ENCODE measurements around the gene SHQ1.
"Not testable (repeated sequence)": the region's sequence is repeated elsewhere in the genome, so short reads cannot be mapped to it uniquely, and the experiment has no call there.

The SHQ1 gene

DNA sequence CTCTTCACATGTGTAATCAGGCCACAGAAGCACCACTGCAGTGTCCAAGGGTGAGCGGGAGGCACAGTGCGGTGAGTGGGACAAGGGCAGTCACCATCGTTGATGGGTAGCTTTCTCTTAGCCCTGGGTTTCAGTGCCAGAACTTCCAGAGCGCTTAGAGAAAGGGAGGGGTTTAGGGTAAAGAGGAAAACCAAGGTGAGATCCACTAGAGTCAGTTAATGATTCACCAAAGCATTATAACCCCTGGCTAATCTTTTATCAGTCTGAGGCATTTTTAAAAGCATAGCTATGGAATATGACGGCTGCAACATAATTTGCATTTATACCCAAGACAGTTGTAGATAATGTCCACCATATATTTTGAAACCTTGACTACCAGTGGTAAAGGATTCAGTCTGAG, 94.8 kb downstream of the SHQ1 start:
- Mint-ChIP-seq H3K27me3 (no peaks in the 10 kb centered on the region), H3K4me1 (peaks cover 63% of the 10 kb centered on the region), H3K4me3 (no peak overlapping the region), H3K9me3 (peaks cover 0 to 4% of the 10 kb centered on the region in 2 donors), H3K27ac (no peak overlapping the region)
- no peak for ATAC-seq
- DNase-seq = no peak

DNA sequence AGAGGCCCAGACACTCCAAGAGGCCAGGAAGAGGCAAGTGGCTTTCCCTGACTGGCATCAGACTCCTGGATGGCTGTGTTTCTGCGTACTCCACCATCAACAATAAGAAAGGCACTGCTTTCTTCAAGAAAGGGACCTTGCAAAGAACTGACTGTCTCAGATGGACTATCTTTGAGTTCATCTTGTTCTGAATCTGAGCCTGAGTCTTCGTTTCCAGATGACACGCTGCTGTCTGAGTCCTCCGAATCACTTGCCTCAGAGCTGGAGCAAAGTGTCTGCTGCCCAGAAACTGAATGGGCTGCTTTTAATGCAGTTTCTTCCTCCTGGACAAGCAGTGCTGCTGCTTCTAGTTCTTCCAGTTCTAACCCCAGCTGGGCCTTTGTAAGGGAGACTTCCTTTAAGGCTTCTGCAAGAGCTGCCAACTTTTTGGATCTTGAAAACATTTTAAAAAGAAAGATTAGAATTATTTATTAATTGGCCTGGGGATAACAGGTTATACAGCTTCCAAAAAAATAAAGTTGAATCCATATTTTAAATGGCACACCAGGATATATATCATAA, 97.8 kb downstream of the SHQ1 start:
- ATAC-seq = no peak
- Mint-ChIP-seq H3K27ac (no peak overlapping the region), H3K27me3 (no peaks in the 10 kb centered on the region), H3K9me3 (no peaks in the 10 kb centered on the region), H3K4me3 (no peak overlapping the region), H3K4me1 (peaks cover 51% of the 10 kb centered on the region)
- no peak for DNase-seq

DNA sequence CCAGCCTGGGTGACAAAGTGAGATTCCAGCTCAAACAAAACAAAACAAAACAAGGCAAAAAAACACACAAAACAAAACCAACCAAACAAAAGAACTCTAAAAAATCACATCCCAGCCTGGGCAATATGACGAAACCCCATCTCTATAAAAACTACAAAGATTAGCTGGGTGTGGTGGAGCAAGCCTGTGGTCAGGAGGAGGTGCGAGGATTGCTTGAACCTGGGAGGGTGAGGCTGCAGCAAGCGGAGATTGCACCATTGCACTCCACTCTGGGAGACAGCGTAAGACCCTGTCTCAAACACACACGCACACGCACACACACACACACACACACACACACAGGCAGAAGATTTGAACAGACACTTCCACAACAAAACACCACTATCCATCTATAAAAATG, 99.6 kb downstream of the SHQ1 start:
- ATAC-seq = peak; percentile 43
- H3K27ac Mint-ChIP-seq = peak overlapping the region; percentile 31 to 75
- no peak for DNase-seq
- H3K4me3 Mint-ChIP-seq = no peak overlapping the region
- H3K4me1 Mint-ChIP-seq = peaks cover 37% of the 10 kb centered on the region
- no peaks in the 10 kb centered on the region for H3K27me3 Mint-ChIP-seq
- H3K9me3 Mint-ChIP-seq = no peaks in the 10 kb centered on the region

- H3K4me1 Mint-ChIP-seq = peaks cover 33% of the 10 kb centered on the region
- no peak overlapping the region for H3K4me3 Mint-ChIP-seq
- DNase-seq (no peak), ATAC-seq (no peak)
- no peaks in the 10 kb centered on the region for H3K9me3 Mint-ChIP-seq
- H3K27ac Mint-ChIP-seq = no peak overlapping the region
- H3K27me3 Mint-ChIP-seq = no peaks in the 10 kb centered on the region
Measured at GRCh38 chr3:72746430-72747411, 101.5 kb downstream of the SHQ1 start.

- no peak overlapping the region for H3K27ac Mint-ChIP-seq
- H3K27me3 Mint-ChIP-seq = no peaks in the 10 kb centered on the region
- peaks cover 38% of the 10 kb centered on the region for H3K4me1 Mint-ChIP-seq
- no peak for ATAC-seq
- no peaks in the 10 kb centered on the region for H3K9me3 Mint-ChIP-seq
- H3K4me3 Mint-ChIP-seq = no peak overlapping the region
- DNase-seq = no peak
Measured at GRCh38 chr3:72745146-72745999, 102.9 kb downstream of the SHQ1 start.

DNA sequence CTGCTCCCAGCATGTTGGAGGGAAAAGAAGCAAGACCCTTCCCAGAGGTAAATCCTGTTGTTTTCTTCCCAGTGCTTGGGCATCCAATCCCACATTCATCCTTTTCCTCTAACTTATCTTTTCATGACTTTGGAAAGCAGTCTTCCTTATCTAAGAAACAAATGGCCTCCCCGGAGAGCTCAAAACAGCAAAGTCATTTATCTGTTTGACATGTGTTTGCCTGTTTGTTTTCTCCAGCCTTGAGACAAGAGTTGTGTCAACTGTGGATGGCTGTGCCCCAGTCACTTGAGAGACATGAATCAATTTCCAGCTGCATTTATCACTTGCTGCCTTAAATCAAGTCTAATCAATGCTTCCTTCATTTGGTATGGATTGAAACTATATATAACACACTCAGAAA, 103.9 kb downstream of the SHQ1 start:
- Mint-ChIP-seq H3K9me3 (no peaks in the 10 kb centered on the region), H3K27ac (no peak overlapping the region), H3K27me3 (no peaks in the 10 kb centered on the region), H3K4me3 (no peak overlapping the region), H3K4me1 (peaks cover 36% of the 10 kb centered on the region)
- ATAC-seq (no peak), DNase-seq (no peak)

GRCh38 chr3:72739531-72740466, 108.4 kb downstream of the SHQ1 start:
- Mint-ChIP-seq H3K27me3 (no peaks in the 10 kb centered on the region), H3K4me3 (peak overlapping the region; percentile 89), H3K4me1 (peaks cover 31% of the 10 kb centered on the region), H3K9me3 (peaks cover 0 to 3% of the 10 kb centered on the region in 2 donors), H3K27ac (peak overlapping the region in 1 of 2 donors; percentile 96)
- ATAC-seq (no peak), DNase-seq (no peak)

DNA sequence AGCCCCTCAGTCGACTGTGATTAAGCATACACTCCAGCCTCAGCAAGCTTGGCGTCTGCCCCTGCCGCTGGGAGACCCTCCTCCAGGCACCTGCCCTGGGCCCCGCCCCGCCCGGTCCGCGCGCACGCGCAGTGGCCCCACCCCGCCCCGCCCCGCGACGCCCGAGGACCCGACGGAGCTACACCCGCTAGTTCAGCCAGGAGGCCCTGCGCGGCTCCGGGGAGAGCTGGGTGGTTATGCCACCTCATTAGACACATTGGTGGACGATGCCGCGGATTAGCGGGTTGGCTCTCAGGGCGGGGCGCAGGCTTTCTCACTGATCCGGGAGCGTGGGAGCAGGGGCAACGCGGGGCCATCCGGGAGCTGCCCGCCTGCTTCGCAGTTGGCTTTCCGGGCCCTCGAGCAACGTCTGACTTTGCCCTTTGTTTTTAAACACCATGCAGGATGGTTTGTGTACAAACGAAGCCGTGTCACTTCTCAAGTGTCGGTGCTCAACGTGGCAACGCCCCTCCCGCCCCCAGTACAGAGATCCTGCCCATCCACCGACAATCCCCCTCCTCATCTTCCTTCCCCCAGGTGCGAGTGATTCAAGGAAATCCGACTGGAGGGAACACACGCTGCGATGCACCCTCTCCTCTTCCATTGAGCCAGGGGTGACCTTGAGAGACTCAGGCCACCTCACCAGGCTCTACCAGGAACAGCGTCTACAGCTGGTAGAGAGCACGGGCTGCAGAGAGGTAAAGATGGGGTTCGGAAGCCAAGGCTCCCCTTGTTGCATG, 109.3 kb downstream of the SHQ1 start:
- Mint-ChIP-seq H3K4me3 (peak overlapping the region; percentile 89), H3K9me3 (peaks cover 0 to 7% of the 10 kb centered on the region in 2 donors), H3K4me1 (peaks cover 31% of the 10 kb centered on the region), H3K27ac (peak overlapping the region; percentile 86 to 96), H3K27me3 (no peaks in the 10 kb centered on the region)
- ATAC-seq (peak; percentile 99), DNase-seq (peak; percentile 74 to 84)

DNA sequence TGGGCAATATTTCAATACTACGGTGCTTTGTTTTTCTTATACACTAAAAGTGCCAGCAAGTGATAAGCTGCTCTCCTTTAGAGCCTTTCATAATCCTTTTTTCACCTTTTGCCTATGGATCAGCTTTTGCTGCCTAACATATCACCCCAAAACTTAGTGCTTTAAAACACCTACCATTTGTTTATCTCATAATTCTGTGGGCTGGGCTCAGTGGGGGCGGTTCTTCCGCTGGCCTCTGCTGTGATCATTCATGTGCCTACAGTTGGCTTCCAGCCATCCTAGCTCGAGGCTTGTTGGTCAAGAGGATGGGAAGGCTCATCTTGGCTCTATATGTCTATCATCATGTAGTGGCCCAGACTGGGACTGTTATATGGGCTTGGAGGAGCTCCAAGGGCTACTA, 113.2 kb downstream of the SHQ1 start:
- not testable (repeated sequence) for DNase-seq, ATAC-seq, H3K27me3 Mint-ChIP-seq, H3K4me3 Mint-ChIP-seq, H3K27ac Mint-ChIP-seq
- Mint-ChIP-seq H3K9me3 (peaks cover 5 to 18% of the 10 kb centered on the region in 2 donors), H3K4me1 (peaks cover 24% of the 10 kb centered on the region)

DNA sequence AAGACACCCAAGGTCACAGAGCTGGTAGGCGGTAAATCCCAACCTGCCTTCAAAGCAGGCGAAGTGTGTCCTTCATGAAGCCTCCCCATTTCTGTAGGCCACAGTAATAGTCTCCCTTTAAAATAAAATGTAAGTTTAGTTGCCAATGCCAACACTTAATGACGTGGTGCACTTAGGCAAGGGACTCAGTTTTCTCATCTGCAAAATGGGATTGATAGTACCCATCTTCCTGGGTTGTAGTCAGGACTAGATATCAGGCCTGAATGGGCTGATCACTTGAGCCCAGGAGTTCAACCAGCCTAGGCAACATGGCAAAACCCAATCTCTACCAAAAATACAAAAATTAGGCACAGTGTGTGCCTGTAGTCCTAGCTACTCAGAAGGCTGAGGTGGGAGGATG, 114.6 kb downstream of the SHQ1 start:
- no peak for DNase-seq
- no peak overlapping the region for H3K27ac Mint-ChIP-seq
- ATAC-seq = no peak
- H3K27me3 Mint-ChIP-seq = no peaks in the 10 kb centered on the region
- H3K9me3 Mint-ChIP-seq = peaks cover 5 to 18% of the 10 kb centered on the region in 2 donors
- H3K4me1 Mint-ChIP-seq = peaks cover 11% of the 10 kb centered on the region
- no peak overlapping the region for H3K4me3 Mint-ChIP-seq

DNA sequence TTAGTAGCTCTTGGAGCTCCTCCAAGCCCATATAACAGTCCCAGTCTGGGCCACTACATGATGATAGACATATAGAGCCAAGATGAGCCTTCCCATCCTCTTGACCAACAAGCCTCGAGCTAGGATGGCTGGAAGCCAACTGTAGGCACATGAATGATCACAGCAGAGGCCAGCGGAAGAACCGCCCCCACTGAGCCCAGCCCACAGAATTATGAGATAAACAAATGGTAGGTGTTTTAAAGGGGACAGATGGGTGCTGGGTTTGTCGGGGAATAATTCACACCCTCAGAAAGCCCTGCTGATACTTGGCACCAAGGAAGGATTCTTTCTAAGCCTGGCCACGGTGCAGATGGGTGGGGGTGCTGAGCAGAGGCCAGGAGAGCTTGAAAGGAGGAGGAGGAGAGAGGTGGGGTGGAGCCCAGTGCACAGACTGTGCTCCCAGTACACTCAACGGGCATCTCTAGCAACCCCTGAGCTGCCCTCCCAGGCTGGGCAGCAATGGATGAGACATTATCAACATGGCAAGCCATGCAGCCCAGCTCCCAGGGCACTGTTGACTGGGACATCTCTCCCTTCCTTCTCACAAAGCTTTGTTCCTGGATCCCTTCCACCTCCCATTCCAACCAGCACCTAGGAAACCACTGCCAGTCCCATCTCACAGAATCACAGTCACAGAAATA, 115.4 kb downstream of the SHQ1 start:
- DNase-seq, H3K27me3 Mint-ChIP-seq, H3K4me3 Mint-ChIP-seq, ATAC-seq, H3K4me1 Mint-ChIP-seq, H3K27ac Mint-ChIP-seq: not testable (repeated sequence)
- peaks cover 5 to 18% of the 10 kb centered on the region in 2 donors for H3K9me3 Mint-ChIP-seq

GRCh38 chr3:72728958-72729467, 119.2 kb downstream of the SHQ1 start:
- peaks cover 5 to 11% of the 10 kb centered on the region in 2 donors for H3K9me3 Mint-ChIP-seq
- H3K27ac Mint-ChIP-seq = no peak overlapping the region
- H3K4me3 Mint-ChIP-seq = no peak overlapping the region
- DNase-seq = no peak
- H3K4me1 Mint-ChIP-seq = peaks cover 16% of the 10 kb centered on the region
- no peak for ATAC-seq
- H3K27me3 Mint-ChIP-seq = no peaks in the 10 kb centered on the region

GRCh38 chr3:72728329-72728889, 119.8 kb downstream of the SHQ1 start:
- Mint-ChIP-seq H3K9me3 (peaks cover 5 to 10% of the 10 kb centered on the region in 2 donors), H3K4me1 (peaks cover 22% of the 10 kb centered on the region)

More at GRCh38 chr3:72728329-72728889, 119.8 kb downstream of the SHQ1 start:
- no peak for ATAC-seq
- H3K27me3 Mint-ChIP-seq = no peaks in the 10 kb centered on the region
- no peak overlapping the region for H3K27ac Mint-ChIP-seq
- no peak for DNase-seq
- H3K4me3 Mint-ChIP-seq = no peak overlapping the region
